GM12878 (cell line): ENCODE data around the gene IPO11. TPM values are rescaled to one million over a fixed set of nuclear protein-coding genes. Genes with fewer than 3 reads are reported as not detected.

Experiments used
- HDAC6 ChIP-seq: fragments of 200-600 bp; sonication (generic); IDR thresholded peaks from one replicate; pipeline ENCODE4 v1.8.0; 2017; ENCODE audit warnings: antibody characterized with exemption; ENCODE audit not compliant: unreplicated experiment
- NFXL1 ChIP-seq: fragments of 450-650 bp; IDR thresholded peaks from 2 replicates; pipeline ENCODE4 v1.6.1; 2017; ENCODE audit warnings: antibody characterized with exemption, mild to moderate bottlenecking, borderline replicate concordance
- NRF1 ChIP-seq: conservative IDR thresholded peaks from 2 replicates; pipeline ENCODE4 v1.6.1; 2011; ENCODE audit warnings: mild to moderate bottlenecking, low read depth, low read length, improper control_type of control experiment
- RBBP5 ChIP-seq: fragments of 200-600 bp; sonication (generic); conservative IDR thresholded peaks from 2 replicates; pipeline ENCODE4 v1.6.1; 2016
- RFX5 ChIP-seq: IDR thresholded peaks from 2 replicates; pipeline ENCODE4 v1.6.1; 2011; ENCODE audit warnings: low read depth, low read length, improper control_type of control experiment
- SMAD1 ChIP-seq: fragments of 450-650 bp; IDR thresholded peaks from 2 replicates; pipeline ENCODE4 v1.6.1; 2018; ENCODE audit warnings: mild to moderate bottlenecking, low read depth; ENCODE audit not compliant: partially characterized antibody
- polyA plus RNA-seq, 11 experiments: library from polyadenylated mRNA; depleted of rRNA in 4 of 11; unstranded in 6 of 11; stranded (reverse) in 5 of 11; fragments of >200 nt; fragmentation: Nextera tagmentation in 4 of 11; fragmentation: Illumina TruSeq in 1 of 11; extraction: Ambion mirVana in 4 of 11; extraction: Trizol in 1 of 11; gene quantifications; 1 replicate in 1 of 11; 2 replicates in 10 of 11; pipeline versions ENCODE4 v1.2.1 to v1.2.3, GENCODE V29; 2011 to 2016; ENCODE audit warnings: inconsistent platforms in 2 of 11, missing spikeins in 2 of 11, low read depth in 1 of 11
- total RNA-seq, 4 experiments: library from RNA; depleted of rRNA in 3 of 4; stranded (reverse); fragments of >200 nt in 3 of 4; fragmentation: Illumina TruSeq in 1 of 4; extraction: Trizol in 1 of 4; gene quantifications; 2 replicates each; pipeline versions ENCODE4 v1.2.1 to v1.2.3, GENCODE V29; 2013 to 2021
- TF ChIP-seq, protein P1 (sequence below): fragments of 450-650 bp; formaldehyde crosslinking; IDR thresholded peaks from 2 replicates; pipeline ENCODE4 v1.5.0; 2022; ENCODE audit warnings: mild to moderate bottlenecking, missing genetic modification characterization
- TF ChIP-seq, protein P2 (sequence below): fragments of 450-650 bp; IDR thresholded peaks from 2 replicates; pipeline ENCODE4 v1.6.1; 2014; ENCODE audit warnings: mild to moderate bottlenecking

The IPO11 gene
- total and polyA plus RNA-seq, 10 of the 15 experiments (the other 5 are each of a cell fraction or from before 2014, with no cell fraction given) = 14.1 to 49.3 (median 29.8) TPM

DNA sequence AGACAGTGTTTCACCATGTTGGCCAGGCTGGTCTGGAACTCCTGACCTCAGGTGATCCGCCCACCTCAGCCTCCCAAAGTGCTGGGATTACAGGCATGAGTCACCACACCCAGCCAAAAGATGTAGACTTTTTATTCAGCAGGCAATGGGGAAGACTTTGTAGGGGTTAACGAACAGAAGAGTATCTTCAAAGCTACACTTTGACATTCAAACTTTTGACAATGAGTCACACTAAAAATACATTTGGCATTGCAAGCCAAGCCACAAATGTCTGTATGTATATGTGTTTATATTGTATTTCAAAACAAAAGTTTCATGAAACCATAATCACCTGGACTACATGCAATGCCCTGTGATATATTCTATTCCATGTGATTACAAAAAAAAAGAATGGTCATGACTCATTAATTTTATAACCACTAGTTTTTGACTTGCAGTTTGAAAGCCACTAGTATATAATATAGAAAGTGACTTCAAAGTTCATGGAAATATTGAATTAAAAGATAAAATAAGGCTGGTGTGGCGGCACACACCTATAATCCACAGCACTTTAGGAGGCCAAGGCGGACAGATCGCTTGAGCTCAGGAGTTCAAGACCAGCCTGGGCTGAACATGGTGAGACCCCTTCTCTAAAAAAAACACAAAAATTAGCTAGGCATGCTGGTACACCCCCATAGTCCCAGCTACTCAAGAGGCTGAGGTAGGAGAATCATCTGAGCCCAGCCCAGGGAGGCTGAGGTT lies 17.2 kb upstream of the IPO11 start (continued):
- TF ChIP-seq, protein P1, sequence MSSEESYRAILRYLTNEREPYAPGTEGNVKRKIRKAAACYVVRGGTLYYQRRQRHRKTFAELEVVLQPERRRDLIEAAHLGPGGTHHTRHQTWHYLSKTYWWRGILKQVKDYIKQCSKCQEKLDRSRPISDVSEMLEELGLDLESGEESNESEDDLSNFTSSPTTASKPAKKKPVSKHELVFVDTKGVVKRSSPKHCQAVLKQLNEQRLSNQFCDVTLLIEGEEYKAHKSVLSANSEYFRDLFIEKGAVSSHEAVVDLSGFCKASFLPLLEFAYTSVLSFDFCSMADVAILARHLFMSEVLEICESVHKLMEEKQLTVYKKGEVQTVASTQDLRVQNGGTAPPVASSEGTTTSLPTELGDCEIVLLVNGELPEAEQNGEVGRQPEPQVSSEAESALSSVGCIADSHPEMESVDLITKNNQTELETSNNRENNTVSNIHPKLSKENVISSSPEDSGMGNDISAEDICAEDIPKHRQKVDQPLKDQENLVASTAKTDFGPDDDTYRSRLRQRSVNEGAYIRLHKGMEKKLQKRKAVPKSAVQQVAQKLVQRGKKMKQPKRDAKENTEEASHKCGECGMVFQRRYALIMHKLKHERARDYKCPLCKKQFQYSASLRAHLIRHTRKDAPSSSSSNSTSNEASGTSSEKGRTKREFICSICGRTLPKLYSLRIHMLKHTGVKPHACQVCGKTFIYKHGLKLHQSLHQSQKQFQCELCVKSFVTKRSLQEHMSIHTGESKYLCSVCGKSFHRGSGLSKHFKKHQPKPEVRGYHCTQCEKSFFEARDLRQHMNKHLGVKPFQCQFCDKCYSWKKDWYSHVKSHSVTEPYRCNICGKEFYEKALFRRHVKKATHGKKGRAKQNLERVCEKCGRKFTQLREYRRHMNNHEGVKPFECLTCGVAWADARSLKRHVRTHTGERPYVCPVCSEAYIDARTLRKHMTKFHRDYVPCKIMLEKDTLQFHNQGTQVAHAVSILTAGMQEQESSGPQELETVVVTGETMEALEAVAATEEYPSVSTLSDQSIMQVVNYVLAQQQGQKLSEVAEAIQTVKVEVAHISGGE (CRISPR knock-in tag) = no peak
- TF ChIP-seq RFX5 (no peak), SMAD1 (no peak), HDAC6 (no peak), NRF1 (no peak), RBBP5 (no peak), NFXL1 (no peak)
- TF ChIP-seq, protein P2, sequence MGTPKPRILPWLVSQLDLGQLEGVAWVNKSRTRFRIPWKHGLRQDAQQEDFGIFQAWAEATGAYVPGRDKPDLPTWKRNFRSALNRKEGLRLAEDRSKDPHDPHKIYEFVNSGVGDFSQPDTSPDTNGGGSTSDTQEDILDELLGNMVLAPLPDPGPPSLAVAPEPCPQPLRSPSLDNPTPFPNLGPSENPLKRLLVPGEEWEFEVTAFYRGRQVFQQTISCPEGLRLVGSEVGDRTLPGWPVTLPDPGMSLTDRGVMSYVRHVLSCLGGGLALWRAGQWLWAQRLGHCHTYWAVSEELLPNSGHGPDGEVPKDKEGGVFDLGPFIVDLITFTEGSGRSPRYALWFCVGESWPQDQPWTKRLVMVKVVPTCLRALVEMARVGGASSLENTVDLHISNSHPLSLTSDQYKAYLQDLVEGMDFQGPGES = no peak
- TF ChIP-seq, all 136 proteins: peak for 0
